GM12878 (cell line): Measurements from ENCODE around the gene FAM114A2. TPM values are rescaled to one million over a fixed set of nuclear protein-coding genes. Genes with fewer than 3 reads are reported as not detected.
A peak's percentile ranks its signal among the peaks of the same experiment; 100 is the strongest.

Experiments used
- KLF5 ChIP-seq: fragments of 450-650 bp; IDR thresholded peaks from 2 replicates; pipeline ENCODE4 v1.6.1; 2014; ENCODE audit warnings: mild to moderate bottlenecking; ENCODE audit not compliant: partially characterized antibody
- LARP7 ChIP-seq: fragments of 450-650 bp; IDR thresholded peaks from 2 replicates; pipeline ENCODE4 v1.6.1; 2017; ENCODE audit warnings: mild to moderate bottlenecking
- MYC ChIP-seq: IDR thresholded peaks from 2 replicates; pipeline ENCODE4 v1.6.1; 2011; ENCODE audit warnings: mild to moderate bottlenecking, low read length, moderate library complexity, inconsistent platforms; ENCODE audit not compliant: insufficient read depth, insufficient replicate concordance, insufficient read length, severe bottlenecking
- POLR2AphosphoS2 ChIP-seq: IDR thresholded peaks from 2 replicates; pipeline ENCODE4 v1.6.1; 2011; ENCODE audit warnings: low read depth, mild to moderate bottlenecking, low read length, improper control_type of control experiment, moderate library complexity
- RCOR1 ChIP-seq: conservative IDR thresholded peaks from 2 replicates; pipeline ENCODE4 v1.6.1; 2012; ENCODE audit warnings: low read depth, low read length, improper control_type of control experiment
- RUNX3 ChIP-seq: IDR thresholded peaks from 2 replicates; pipeline ENCODE4 v1.6.1; 2012; ENCODE audit warnings: low read length, inconsistent platforms
- SIN3A ChIP-seq: IDR thresholded peaks from 2 replicates; pipeline ENCODE4 v1.6.1; 2012; ENCODE audit warnings: low read depth, low read length, improper control_type of control experiment
- SMAD1 ChIP-seq: fragments of 450-650 bp; IDR thresholded peaks from 2 replicates; pipeline ENCODE4 v1.6.1; 2018; ENCODE audit warnings: mild to moderate bottlenecking, low read depth; ENCODE audit not compliant: partially characterized antibody
- WRNIP1 ChIP-seq: IDR thresholded peaks from 2 replicates; pipeline ENCODE4 v1.6.1; 2011; ENCODE audit warnings: low read depth, low read length, improper control_type of control experiment, borderline replicate concordance
- YY1 ChIP-seq: IDR thresholded peaks from 2 replicates; pipeline ENCODE4 v1.6.1; 2011; ENCODE audit warnings: low read depth, mild to moderate bottlenecking, low read length
- ZNF24 ChIP-seq: fragments of 450-650 bp; IDR thresholded peaks from 2 replicates; pipeline ENCODE4 v1.6.1; 2017; ENCODE audit warnings: antibody characterized with exemption, mild to moderate bottlenecking
- polyA plus RNA-seq, 11 experiments: library from polyadenylated mRNA; depleted of rRNA in 4 of 11; unstranded in 6 of 11; stranded (reverse) in 5 of 11; fragments of >200 nt; fragmentation: Nextera tagmentation in 4 of 11; fragmentation: Illumina TruSeq in 1 of 11; extraction: Ambion mirVana in 4 of 11; extraction: Trizol in 1 of 11; gene quantifications; 1 replicate in 1 of 11; 2 replicates in 10 of 11; pipeline versions ENCODE4 v1.2.1 to v1.2.3, GENCODE V29; 2011 to 2016; ENCODE audit warnings: inconsistent platforms in 2 of 11, missing spikeins in 2 of 11, low read depth in 1 of 11
- total RNA-seq, 4 experiments: library from RNA; depleted of rRNA in 3 of 4; stranded (reverse); fragments of >200 nt in 3 of 4; fragmentation: Illumina TruSeq in 1 of 4; extraction: Trizol in 1 of 4; gene quantifications; 2 replicates each; pipeline versions ENCODE4 v1.2.1 to v1.2.3, GENCODE V29; 2013 to 2021
- TF ChIP-seq, protein P1 (sequence below): IDR thresholded peaks from 2 replicates; pipeline ENCODE4 v1.6.1; 2012; ENCODE audit warnings: low read depth, low read length, improper control_type of control experiment
- TF ChIP-seq, protein P2 (sequence below): IDR thresholded peaks from 2 replicates; pipeline ENCODE4 v1.6.1; 2011; ENCODE audit warnings: mild to moderate bottlenecking, low read depth, low read length, moderate library complexity; ENCODE audit not compliant: insufficient replicate concordance
- TF ChIP-seq, protein P3 (sequence below): fragments of 450-650 bp; conservative IDR thresholded peaks from 2 replicates; pipeline ENCODE4 v1.6.1; 2017; ENCODE audit warnings: mild to moderate bottlenecking, moderate library complexity
- TF ChIP-seq, protein P4 (sequence below): fragments of 450-650 bp; formaldehyde crosslinking; IDR thresholded peaks from 2 replicates; pipeline ENCODE4 v1.5.0; 2022; ENCODE audit warnings: mild to moderate bottlenecking, missing genetic modification characterization
- TF ChIP-seq, protein P5 (sequence below): IDR thresholded peaks from 2 replicates; pipeline ENCODE4 v1.6.1; 2012; ENCODE audit warnings: low read depth, low read length, improper control_type of control experiment
- TF ChIP-seq, protein P6 (sequence below), 3 experiments: IDR thresholded peaks in 2 of 3; conservative IDR thresholded peaks in 1 of 3; 2 replicates each; pipeline ENCODE4 v1.5.1; 2011; ENCODE audit warnings: low read depth in 3 of 3, low read length in 3 of 3, mild to moderate bottlenecking in 3 of 3, control low read depth in 2 of 3, moderate library complexity in 2 of 3, inconsistent platforms in 1 of 3, mixed read lengths in 1 of 3; ENCODE audit not compliant: control insufficient read depth in 2 of 3, insufficient read depth in 1 of 3; ENCODE audit errors: extremely low read depth in 1 of 3

Gene FAM114A2
- total and polyA plus RNA-seq, 10 of the 15 experiments (the other 5 are each of a cell fraction or from before 2014, with no cell fraction given): 16.8 to 32.8 (median 24.3) TPM

DNA sequence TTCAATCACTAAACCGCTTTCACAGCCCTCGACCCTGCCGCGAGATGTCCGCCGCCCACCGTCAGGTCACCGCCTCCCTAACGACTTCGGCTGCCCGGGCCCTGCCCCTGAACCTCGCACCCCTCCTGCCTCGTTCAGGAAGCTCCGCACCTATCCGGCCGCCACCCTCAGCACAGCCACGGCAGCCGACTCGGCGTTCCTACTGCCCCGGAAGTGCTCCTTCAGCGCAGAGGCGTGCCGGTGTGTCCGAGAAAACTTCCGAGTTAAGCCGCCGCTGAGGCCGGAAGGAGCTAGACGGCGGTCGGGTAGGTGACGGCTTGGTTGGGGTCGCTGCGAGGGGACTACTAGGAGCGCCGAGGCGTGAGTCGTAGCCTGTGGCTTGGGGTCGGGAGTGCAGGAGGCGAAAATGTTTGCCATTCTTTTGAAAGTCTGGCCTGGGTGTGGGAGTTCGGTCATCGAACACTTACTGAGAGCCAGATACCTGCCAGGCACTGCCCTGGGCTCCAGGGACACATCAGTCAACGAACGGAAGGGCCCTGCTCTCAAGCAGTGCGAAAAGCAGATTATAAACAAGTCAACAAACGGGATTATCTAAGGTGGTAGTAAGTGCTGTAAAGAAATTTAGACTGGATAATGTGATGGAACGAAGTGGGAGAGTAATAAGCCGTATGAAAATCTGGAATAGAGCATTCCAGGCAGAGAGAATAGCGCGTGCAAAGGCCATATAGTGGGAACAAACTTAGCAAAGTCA lies at the start of gene FAM114A2, which contains the start of gene MFAP3 (continued):
- TF ChIP-seq SIN3A (no peak), ZNF24 (no peak), POLR2AphosphoS2 (peak; percentile 91), WRNIP1 (no peak), SMAD1 (peak; percentile 78), RUNX3 (peak; percentile 47), LARP7 (peak; percentile 74), RCOR1 (0 out of 2 replicates have a peak, but pooled peaks have one; percentile 49), YY1 (peak; percentile 78), MYC (peak; percentile 8), KLF5 (peak; percentile 86)
- TF ChIP-seq, protein P1, sequence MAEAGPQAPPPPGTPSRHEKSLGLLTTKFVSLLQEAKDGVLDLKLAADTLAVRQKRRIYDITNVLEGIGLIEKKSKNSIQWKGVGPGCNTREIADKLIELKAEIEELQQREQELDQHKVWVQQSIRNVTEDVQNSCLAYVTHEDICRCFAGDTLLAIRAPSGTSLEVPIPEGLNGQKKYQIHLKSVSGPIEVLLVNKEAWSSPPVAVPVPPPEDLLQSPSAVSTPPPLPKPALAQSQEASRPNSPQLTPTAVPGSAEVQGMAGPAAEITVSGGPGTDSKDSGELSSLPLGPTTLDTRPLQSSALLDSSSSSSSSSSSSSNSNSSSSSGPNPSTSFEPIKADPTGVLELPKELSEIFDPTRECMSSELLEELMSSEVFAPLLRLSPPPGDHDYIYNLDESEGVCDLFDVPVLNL: 0 out of 2 replicates have a peak, but pooled peaks have one; percentile 16
- TF ChIP-seq, protein P2, sequence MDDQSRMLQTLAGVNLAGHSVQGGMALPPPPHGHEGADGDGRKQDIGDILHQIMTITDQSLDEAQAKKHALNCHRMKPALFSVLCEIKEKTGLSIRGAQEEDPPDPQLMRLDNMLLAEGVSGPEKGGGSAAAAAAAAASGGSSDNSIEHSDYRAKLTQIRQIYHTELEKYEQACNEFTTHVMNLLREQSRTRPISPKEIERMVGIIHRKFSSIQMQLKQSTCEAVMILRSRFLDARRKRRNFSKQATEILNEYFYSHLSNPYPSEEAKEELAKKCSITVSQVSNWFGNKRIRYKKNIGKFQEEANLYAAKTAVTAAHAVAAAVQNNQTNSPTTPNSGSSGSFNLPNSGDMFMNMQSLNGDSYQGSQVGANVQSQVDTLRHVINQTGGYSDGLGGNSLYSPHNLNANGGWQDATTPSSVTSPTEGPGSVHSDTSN: no peak
- TF ChIP-seq, protein P3, sequence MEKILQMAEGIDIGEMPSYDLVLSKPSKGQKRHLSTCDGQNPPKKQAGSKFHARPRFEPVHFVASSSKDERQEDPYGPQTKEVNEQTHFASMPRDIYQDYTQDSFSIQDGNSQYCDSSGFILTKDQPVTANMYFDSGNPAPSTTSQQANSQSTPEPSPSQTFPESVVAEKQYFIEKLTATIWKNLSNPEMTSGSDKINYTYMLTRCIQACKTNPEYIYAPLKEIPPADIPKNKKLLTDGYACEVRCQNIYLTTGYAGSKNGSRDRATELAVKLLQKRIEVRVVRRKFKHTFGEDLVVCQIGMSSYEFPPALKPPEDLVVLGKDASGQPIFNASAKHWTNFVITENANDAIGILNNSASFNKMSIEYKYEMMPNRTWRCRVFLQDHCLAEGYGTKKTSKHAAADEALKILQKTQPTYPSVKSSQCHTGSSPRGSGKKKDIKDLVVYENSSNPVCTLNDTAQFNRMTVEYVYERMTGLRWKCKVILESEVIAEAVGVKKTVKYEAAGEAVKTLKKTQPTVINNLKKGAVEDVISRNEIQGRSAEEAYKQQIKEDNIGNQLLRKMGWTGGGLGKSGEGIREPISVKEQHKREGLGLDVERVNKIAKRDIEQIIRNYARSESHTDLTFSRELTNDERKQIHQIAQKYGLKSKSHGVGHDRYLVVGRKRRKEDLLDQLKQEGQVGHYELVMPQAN: peak; percentile 73; the same call in 1 of the 2 replicates
- TF ChIP-seq, protein P4, sequence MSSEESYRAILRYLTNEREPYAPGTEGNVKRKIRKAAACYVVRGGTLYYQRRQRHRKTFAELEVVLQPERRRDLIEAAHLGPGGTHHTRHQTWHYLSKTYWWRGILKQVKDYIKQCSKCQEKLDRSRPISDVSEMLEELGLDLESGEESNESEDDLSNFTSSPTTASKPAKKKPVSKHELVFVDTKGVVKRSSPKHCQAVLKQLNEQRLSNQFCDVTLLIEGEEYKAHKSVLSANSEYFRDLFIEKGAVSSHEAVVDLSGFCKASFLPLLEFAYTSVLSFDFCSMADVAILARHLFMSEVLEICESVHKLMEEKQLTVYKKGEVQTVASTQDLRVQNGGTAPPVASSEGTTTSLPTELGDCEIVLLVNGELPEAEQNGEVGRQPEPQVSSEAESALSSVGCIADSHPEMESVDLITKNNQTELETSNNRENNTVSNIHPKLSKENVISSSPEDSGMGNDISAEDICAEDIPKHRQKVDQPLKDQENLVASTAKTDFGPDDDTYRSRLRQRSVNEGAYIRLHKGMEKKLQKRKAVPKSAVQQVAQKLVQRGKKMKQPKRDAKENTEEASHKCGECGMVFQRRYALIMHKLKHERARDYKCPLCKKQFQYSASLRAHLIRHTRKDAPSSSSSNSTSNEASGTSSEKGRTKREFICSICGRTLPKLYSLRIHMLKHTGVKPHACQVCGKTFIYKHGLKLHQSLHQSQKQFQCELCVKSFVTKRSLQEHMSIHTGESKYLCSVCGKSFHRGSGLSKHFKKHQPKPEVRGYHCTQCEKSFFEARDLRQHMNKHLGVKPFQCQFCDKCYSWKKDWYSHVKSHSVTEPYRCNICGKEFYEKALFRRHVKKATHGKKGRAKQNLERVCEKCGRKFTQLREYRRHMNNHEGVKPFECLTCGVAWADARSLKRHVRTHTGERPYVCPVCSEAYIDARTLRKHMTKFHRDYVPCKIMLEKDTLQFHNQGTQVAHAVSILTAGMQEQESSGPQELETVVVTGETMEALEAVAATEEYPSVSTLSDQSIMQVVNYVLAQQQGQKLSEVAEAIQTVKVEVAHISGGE (CRISPR knock-in tag): peak; percentile 82
- TF ChIP-seq, protein P5, sequence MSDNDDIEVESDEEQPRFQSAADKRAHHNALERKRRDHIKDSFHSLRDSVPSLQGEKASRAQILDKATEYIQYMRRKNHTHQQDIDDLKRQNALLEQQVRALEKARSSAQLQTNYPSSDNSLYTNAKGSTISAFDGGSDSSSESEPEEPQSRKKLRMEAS: peak; percentile 83; the same call in 1 of the 2 replicates
- TF ChIP-seq, protein P6, sequence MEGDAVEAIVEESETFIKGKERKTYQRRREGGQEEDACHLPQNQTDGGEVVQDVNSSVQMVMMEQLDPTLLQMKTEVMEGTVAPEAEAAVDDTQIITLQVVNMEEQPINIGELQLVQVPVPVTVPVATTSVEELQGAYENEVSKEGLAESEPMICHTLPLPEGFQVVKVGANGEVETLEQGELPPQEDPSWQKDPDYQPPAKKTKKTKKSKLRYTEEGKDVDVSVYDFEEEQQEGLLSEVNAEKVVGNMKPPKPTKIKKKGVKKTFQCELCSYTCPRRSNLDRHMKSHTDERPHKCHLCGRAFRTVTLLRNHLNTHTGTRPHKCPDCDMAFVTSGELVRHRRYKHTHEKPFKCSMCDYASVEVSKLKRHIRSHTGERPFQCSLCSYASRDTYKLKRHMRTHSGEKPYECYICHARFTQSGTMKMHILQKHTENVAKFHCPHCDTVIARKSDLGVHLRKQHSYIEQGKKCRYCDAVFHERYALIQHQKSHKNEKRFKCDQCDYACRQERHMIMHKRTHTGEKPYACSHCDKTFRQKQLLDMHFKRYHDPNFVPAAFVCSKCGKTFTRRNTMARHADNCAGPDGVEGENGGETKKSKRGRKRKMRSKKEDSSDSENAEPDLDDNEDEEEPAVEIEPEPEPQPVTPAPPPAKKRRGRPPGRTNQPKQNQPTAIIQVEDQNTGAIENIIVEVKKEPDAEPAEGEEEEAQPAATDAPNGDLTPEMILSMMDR (IDR thresholded peaks at IDR 0.05 in 2 of 3, conservative IDR thresholded peaks at IDR 0.05 in 1 of 3; ENCODE audit: control insufficient read depth in 2 of 3, extremely low read depth in 1 of 3, insufficient read depth in 1 of 3, low read depth in 3 of 3, low read length in 3 of 3): no peak
